WERI-Rb-1 (cell line): Measurements from ENCODE around the gene NCOA7.

Source experiments
- DNase-seq: peaks from one replicate; pipeline ENCODE4 v3.0.0-alpha.2; 2020
- H3K27ac ChIP-seq: fragments of 250-450 bp; sonication (Bioruptor Pico); 2 replicates; pipeline ENCODE4 v1.5.1; 2020; ENCODE audit warnings: mild to moderate bottlenecking, moderate library complexity
- H3K27me3 ChIP-seq: fragments of 250-450 bp; sonication (Bioruptor Pico); 2 replicates; pipeline ENCODE4 v1.5.1; 2021; ENCODE audit warnings: mild to moderate bottlenecking, low read depth, moderate library complexity; ENCODE audit not compliant: insufficient read depth, severe bottlenecking
- H3K36me3 ChIP-seq: fragments of 250-450 bp; sonication (Bioruptor Pico); 2 replicates; pipeline ENCODE4 v1.5.1; 2020; ENCODE audit warnings: mild to moderate bottlenecking, moderate library complexity
- H3K4me3 ChIP-seq: 2 replicates; pipeline ENCODE4 v1.5.1; 2011; ENCODE audit warnings: low read depth, mild to moderate bottlenecking, control low read depth, low read length
- H3K9me3 ChIP-seq: fragments of 250-450 bp; sonication (Bioruptor Pico); 2 replicates; pipeline ENCODE4 v1.5.1; 2021; ENCODE audit warnings: mild to moderate bottlenecking, moderate library complexity; ENCODE audit not compliant: severe bottlenecking
- TF ChIP-seq, protein P1 (sequence below): IDR thresholded peaks from 2 replicates; pipeline ENCODE4 v1.5.1; 2011; ENCODE audit warnings: low read depth, mild to moderate bottlenecking, control low read depth, inconsistent platforms, low read length

The NCOA7 gene

DNA sequence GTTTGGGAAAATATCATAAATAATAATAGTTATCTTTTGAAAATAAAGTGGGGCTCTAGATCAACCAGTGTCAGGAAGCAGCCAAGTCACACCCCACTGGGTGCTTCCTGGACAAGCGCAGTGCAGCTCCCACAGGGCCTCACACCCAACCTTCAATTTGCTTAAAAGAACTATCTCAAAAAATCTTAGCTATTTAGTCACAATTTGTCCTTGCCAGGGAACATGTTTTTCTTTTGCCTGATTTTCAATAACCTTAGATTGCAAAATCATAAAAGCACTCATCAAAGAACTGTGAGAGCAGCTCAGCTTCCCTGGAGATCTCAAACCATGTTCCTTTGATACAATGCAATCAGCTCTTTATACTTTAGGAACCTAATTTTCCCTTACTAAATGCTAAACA is 1.6 kb upstream of the NCOA7 start:
- H3K27me3 ChIP-seq, result peaks cover 5% of the 10 kb centered on the region
- no peak for DNase-seq
- no peak overlapping the region for H3K27ac ChIP-seq
- no peak overlapping the region for H3K4me3 ChIP-seq
- H3K36me3 ChIP-seq, result no peaks in the 10 kb centered on the region
- no peaks in the 10 kb centered on the region for H3K9me3 ChIP-seq
- TF ChIP-seq, protein P1, sequence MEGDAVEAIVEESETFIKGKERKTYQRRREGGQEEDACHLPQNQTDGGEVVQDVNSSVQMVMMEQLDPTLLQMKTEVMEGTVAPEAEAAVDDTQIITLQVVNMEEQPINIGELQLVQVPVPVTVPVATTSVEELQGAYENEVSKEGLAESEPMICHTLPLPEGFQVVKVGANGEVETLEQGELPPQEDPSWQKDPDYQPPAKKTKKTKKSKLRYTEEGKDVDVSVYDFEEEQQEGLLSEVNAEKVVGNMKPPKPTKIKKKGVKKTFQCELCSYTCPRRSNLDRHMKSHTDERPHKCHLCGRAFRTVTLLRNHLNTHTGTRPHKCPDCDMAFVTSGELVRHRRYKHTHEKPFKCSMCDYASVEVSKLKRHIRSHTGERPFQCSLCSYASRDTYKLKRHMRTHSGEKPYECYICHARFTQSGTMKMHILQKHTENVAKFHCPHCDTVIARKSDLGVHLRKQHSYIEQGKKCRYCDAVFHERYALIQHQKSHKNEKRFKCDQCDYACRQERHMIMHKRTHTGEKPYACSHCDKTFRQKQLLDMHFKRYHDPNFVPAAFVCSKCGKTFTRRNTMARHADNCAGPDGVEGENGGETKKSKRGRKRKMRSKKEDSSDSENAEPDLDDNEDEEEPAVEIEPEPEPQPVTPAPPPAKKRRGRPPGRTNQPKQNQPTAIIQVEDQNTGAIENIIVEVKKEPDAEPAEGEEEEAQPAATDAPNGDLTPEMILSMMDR, result no peak

GRCh38 chr6:125789576-125790357 is 993 bp upstream of the NCOA7 start:
- no peaks in the 10 kb centered on the region for H3K9me3 ChIP-seq
- H3K36me3 ChIP-seq, result no peaks in the 10 kb centered on the region
- peaks cover 5% of the 10 kb centered on the region for H3K27me3 ChIP-seq
- H3K4me3 ChIP-seq, result peak overlapping the region; percentile 87
- TF ChIP-seq, protein P1, result no peak
- peak overlapping the region; percentile 3; the same call in 1 of the 2 replicates for H3K27ac ChIP-seq
- peak; percentile 51 for DNase-seq

- no peaks in the 10 kb centered on the region for H3K9me3 ChIP-seq
- H3K27ac ChIP-seq, result no peak overlapping the region; the same call in 1 of the 2 replicates
- H3K4me3 ChIP-seq, result peak overlapping the region; percentile 87
- peaks cover 5% of the 10 kb centered on the region for H3K27me3 ChIP-seq
- DNase-seq, result peak; percentile 27
- TF ChIP-seq, protein P1, result peak; percentile 71
- H3K36me3 ChIP-seq, result no peaks in the 10 kb centered on the region
Measured at GRCh38 chr6:125791151-125791819, 525 bp downstream of the NCOA7 start.

GRCh38 chr6:125791820-125792165 is 1.0 kb downstream of the NCOA7 start:
- no peak overlapping the region for H3K4me3 ChIP-seq
- TF ChIP-seq, protein P1, result no peak
- H3K9me3 ChIP-seq, result no peaks in the 10 kb centered on the region
- DNase-seq, result no peak
- peaks cover 5% of the 10 kb centered on the region for H3K27me3 ChIP-seq
- H3K36me3 ChIP-seq, result no peaks in the 10 kb centered on the region
- H3K27ac ChIP-seq, result no peak overlapping the region

GRCh38 chr6:125792172-125792571 is 1.4 kb downstream of the NCOA7 start:
- no peak overlapping the region for H3K4me3 ChIP-seq
- no peaks in the 10 kb centered on the region for H3K36me3 ChIP-seq
- no peak for DNase-seq
- TF ChIP-seq, protein P1, result no peak
- no peaks in the 10 kb centered on the region for H3K9me3 ChIP-seq
- H3K27ac ChIP-seq, result no peak overlapping the region
- peaks cover 1% of the 10 kb centered on the region for H3K27me3 ChIP-seq
